Body of pancreas (tissue), 4 donors: ENCODE measurements around the gene CYP8B1.

Source experiments
- POLR2A ChIP-seq, 3 donors: fragments of 450-650 bp; IDR thresholded peaks; one replicate each; pipeline ENCODE4 v1.6.1; 2016; ENCODE audit warnings: antibody characterized with exemption in 3 of 3, mild to moderate bottlenecking in 2 of 3
- TF ChIP-seq, protein P1 (sequence below), 7 experiments: fragments of 450-650 bp in 4 of 7; fragments of 200-600 bp in 3 of 7; sonication (generic) in 3 of 7; IDR thresholded peaks; one replicate each; pipeline ENCODE4 v1.5.1; 2016 to 2019; ENCODE audit warnings: antibody characterized with exemption in 7 of 7

DNA sequence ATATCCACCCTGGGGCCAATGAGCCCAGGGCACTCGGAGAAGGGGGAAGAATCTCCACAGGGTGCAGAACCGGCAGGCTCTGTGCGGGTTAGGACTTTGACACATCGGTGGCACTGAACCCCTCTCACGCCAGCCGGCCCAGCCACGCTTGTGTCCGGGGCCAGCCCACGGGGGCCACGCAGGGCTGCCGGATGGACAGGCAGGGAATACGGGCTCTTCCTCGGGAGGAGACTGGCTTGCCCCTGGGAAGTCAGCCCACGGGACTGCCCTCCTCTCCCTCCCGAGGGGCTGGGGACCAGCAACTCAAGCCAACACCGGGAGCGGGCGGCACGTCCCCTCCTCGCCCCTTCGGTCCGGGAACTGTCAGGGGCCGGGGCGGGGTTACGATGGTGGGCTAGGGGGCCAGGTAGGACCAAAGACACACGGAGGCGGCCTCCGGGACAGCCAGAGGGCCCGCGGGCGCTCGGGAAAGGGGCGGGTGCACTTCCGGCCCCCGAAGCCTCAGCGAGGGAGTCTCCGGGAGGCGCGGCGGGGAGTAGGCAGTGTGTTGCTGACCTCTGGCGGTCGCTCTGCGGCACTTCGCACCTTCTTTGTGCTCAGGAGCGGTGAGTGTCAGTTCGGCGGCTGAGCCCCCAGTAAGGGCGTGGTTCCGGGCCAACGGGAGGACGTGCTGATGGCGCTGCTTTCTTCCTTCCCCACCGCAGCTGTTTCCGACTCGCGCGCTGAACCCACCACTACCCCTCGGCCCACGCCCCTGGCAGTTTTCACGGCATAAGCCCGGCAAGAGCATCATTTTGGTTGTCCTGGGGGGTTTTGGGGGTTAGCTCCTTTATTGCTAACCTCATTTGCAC is 5.1 kb upstream of the CYP8B1 start:
- TF ChIP-seq POLR2A (IDR thresholded peaks at IDR 0.05), result peak in 2 of 3 donors; percentile 64 to 67
- TF ChIP-seq, protein P1, sequence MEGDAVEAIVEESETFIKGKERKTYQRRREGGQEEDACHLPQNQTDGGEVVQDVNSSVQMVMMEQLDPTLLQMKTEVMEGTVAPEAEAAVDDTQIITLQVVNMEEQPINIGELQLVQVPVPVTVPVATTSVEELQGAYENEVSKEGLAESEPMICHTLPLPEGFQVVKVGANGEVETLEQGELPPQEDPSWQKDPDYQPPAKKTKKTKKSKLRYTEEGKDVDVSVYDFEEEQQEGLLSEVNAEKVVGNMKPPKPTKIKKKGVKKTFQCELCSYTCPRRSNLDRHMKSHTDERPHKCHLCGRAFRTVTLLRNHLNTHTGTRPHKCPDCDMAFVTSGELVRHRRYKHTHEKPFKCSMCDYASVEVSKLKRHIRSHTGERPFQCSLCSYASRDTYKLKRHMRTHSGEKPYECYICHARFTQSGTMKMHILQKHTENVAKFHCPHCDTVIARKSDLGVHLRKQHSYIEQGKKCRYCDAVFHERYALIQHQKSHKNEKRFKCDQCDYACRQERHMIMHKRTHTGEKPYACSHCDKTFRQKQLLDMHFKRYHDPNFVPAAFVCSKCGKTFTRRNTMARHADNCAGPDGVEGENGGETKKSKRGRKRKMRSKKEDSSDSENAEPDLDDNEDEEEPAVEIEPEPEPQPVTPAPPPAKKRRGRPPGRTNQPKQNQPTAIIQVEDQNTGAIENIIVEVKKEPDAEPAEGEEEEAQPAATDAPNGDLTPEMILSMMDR (IDR thresholded peaks at IDR 0.05), result peak; percentile 83 to 96 (median 91)
